Common myeloid progenitor, CD34-positive (primary cell): ENCODE results near the gene MT1X.

ENCODE experiments used
- CTCF ChIA-PET: fragments of 350-600 bp; sonication (Branson Sonifier 250); formaldehyde crosslinking; loops from one replicate; lab custom pipeline; 2021; ENCODE audit warnings: antibody characterized with exemption; lab: Charles Lee
- POLR2A ChIA-PET: fragments of 350-600 bp; sonication (Branson Sonifier 250); formaldehyde crosslinking; loops from one replicate; lab custom pipeline; 2021; ENCODE audit warnings: antibody characterized with exemption; lab: Charles Lee
- DNase-seq, 3 donors: peaks; one replicate each; pipeline versions ENCODE4 v3.0.0 to v3.0.0-alpha.2; 2013
- H3K27ac ChIP-seq, 2 experiments: 1 replicate in 1 of 2; 2 replicates in 1 of 2; pipeline ENCODE4 v1.7.0; 2013; ENCODE audit warnings: inconsistent platforms in 2 of 2, low read length in 2 of 2, mild to moderate bottlenecking in 2 of 2, low read depth in 1 of 2, moderate library complexity in 1 of 2; ENCODE audit not compliant: severe bottlenecking in 2 of 2, insufficient read depth in 1 of 2, poor library complexity in 1 of 2
- H3K27me3 ChIP-seq, 5 experiments: replicated peaks in 2 of 5; 1 replicate in 3 of 5; 2 replicates in 2 of 5; pipeline versions ENCODE4 v1.6.1 to v1.7.0; 2013; ENCODE audit warnings: low read length in 4 of 5, mild to moderate bottlenecking in 2 of 5, moderate library complexity in 2 of 5, inconsistent platforms in 1 of 5; ENCODE audit not compliant: insufficient read depth in 5 of 5, control insufficient read depth in 4 of 5
- H3K36me3 ChIP-seq, 4 experiments: 1 replicate in 2 of 4; 2 replicates in 2 of 4; pipeline versions ENCODE4 v1.6.1 to v1.7.0; 2013; ENCODE audit warnings: low read length in 3 of 4, control low read depth in 1 of 4, mild to moderate bottlenecking in 1 of 4; ENCODE audit not compliant: control insufficient read depth in 4 of 4, insufficient read depth in 4 of 4
- H3K4me1 ChIP-seq, 4 experiments: 1 replicate in 3 of 4; 2 replicates in 1 of 4; pipeline versions ENCODE4 v1.6.1 to v1.7.1; 2013; ENCODE audit warnings: low read length in 3 of 4, mild to moderate bottlenecking in 3 of 4, control low read depth in 1 of 4, inconsistent platforms in 1 of 4, moderate library complexity in 1 of 4; ENCODE audit not compliant: control insufficient read depth in 4 of 4, insufficient read depth in 4 of 4; ENCODE audit errors: control extremely low read depth in 1 of 4
- H3K4me3 ChIP-seq, 7 experiments: 1 replicate in 4 of 7; 2 replicates in 3 of 7; pipeline versions ENCODE4 v1.5.1 to v1.7.0; 2013; ENCODE audit warnings: mild to moderate bottlenecking in 7 of 7, low read length in 6 of 7, moderate library complexity in 6 of 7, inconsistent platforms in 2 of 7, low read depth in 2 of 7, control low read depth in 1 of 7; ENCODE audit not compliant: insufficient read depth in 4 of 7, control insufficient read depth in 1 of 7; ENCODE audit errors: extremely low read depth in 1 of 7
- H3K9me3 ChIP-seq, 5 experiments: 1 replicate in 4 of 5; 2 replicates in 1 of 5; pipeline versions ENCODE4 v1.6.1 to v1.7.1; 2013; ENCODE audit warnings: low read length in 4 of 5, mild to moderate bottlenecking in 2 of 5, inconsistent platforms in 1 of 5, low read depth in 1 of 5, moderate library complexity in 1 of 5; ENCODE audit not compliant: control insufficient read depth in 4 of 5, insufficient read depth in 2 of 5; ENCODE audit errors: control extremely low read depth in 1 of 5
- WGBS: methylation state at CpG from one replicate; pipeline ENCODE4 v1.1.5; 2013; ENCODE audit not compliant: insufficient coverage; 5-methylcytosine and 5-hydroxymethylcytosine counted together

MT1X gene

GRCh38 chr16:56677474-56677873, 4.8 kb upstream of the MT1X start:
- POLR2A ChIA-PET = no interaction called here
- CTCF ChIA-PET = interaction anchor here (0.8 to 5.8 kb wide), 3 partner anchors 16 to 25 kb away, joined by 3 to 39 read pairs (median 5); no protein-coding TSS in a partner anchor
- H3K9me3 ChIP-seq = no peaks in the 10 kb centered on the region
- peaks cover 3 to 50% (median 25%) of the 10 kb centered on the region in 5 experiments for H3K27me3 ChIP-seq
- H3K4me1 ChIP-seq = peaks cover 0 to 18% (median 15%) of the 10 kb centered on the region in 4 experiments
- no peak overlapping the region for H3K4me3 ChIP-seq
- no CpG with 5 or more reads among the region's 3 CpGs for WGBS
- no peak overlapping the region for H3K27ac ChIP-seq
- H3K36me3 ChIP-seq = no peaks in the 10 kb centered on the region
- DNase-seq = no peak

DNA sequence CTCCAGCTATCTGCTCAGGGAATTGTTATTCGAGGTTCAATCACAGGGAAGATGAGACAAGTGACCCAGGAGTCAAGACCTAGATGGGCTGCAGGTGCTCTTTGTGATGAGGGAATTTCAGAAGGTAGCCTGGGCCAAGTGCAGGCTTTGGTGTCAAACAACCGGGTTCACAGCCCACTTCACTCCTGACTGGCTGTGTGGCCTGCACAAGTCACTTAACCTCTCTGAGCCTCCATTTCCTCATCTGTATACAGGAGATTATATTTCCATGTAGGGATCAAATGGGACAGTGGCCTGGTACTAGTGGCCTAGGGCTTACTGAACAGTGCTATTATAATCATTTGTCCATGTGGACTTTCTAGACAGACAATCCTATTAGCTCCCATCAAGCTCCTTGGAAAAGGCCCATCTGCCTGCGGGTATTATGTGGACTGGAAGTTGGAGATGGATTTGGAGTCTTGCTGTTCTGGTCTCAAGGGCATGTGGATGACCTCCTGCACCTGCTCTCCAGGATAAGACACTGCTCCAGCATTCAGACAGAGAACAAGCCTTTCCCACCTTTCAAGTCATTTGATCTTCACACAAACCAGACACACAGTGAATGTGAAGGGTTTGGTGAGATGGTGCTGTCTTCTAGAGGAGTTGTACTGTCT, 3.1 kb upstream of the MT1X start:
- ChIA-PET CTCF (interaction anchor here (1.3 to 5.8 kb wide), 2 partner anchors 23 to 131 kb away, joined by 5 to 39 read pairs; no protein-coding TSS in a partner anchor), POLR2A (no interaction called here)
- Histone ChIP-seq H3K9me3 (no peaks in the 10 kb centered on the region), H3K36me3 (no peaks in the 10 kb centered on the region), H3K4me3 (no peak overlapping the region), H3K4me1 (peaks cover 0 to 26% (median 20%) of the 10 kb centered on the region in 4 experiments), H3K27ac (no peak overlapping the region), H3K27me3 (peaks cover 0 to 49% (median 32%) of the 10 kb centered on the region in 5 experiments)
- 86% methylated on average over 1 of the region's 3 CpGs for WGBS
- no peak for DNase-seq

DNA sequence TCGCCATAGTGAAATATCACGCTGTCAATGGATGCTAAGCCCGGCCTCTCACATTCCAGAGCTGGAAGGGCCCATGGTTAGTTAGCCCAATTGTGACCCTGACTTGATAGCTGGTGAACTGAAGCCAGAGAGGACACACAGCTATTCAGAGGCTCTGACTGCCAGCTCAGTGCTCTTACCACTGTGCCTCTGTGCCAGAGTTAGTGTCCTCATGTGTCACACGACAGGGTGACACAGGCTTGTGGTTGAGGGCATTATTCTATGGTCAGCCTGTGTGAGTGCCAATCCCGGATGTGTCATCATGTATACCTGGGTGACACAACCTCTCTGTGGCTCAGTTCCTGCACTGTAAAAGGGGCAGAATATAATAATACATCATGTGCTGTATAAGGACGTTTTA, 2.5 kb upstream of the MT1X start:
- no peak overlapping the region for H3K27ac ChIP-seq
- WGBS = 96% methylated on average over 5 of the region's 6 CpGs
- CTCF ChIA-PET = interaction anchor here (5.8 kb wide), 1 partner anchor 22 kb away, joined by 39 read pairs; no protein-coding TSS in a partner anchor

DNA sequence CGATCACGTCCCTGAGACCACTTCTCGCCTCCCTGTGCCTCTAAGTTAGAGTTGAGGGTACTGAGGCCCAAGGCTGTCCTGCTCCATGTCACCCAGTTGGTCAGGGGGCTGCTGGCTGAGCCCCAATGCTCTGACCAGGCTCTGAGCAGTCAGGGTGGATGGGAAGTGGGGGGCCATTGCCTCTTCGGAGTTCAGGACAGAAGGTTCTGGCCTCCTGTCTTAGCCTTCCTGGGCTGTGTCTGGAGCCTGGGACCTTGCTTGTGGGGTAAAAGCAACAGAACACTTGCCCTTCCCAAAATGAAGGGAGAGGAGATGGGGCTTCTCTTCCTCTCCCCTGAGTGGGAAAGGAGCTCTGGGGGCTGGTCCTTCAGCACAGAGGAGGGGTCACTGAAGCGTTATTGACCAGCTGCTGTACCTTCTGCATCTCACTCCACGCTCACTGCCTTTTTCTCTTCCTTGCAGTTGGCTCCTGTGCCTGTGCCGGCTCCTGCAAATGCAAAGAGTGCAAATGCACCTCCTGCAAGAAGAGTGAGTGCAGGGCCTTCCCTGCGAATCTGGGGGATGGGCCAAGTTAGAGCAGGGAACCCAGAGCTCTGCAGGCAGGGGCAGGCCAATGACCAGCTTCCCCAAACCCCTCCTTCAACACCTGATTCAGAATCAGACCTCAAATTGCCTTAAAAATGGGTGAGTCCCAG, 580 bp downstream of the MT1X start:
- peaks cover 0 to 26% (median 18%) of the 10 kb centered on the region in 5 experiments for H3K27me3 ChIP-seq
- H3K4me3 ChIP-seq = peak overlapping the region; percentile 36 to 74 (median 68)
- DNase-seq = no peak
- H3K36me3 ChIP-seq = no peaks in the 10 kb centered on the region
- H3K4me1 ChIP-seq = peaks cover 0 to 16% (median 13%) of the 10 kb centered on the region in 4 experiments
- CTCF ChIA-PET = interaction anchor here (1.5 to 1.8 kb wide), 4 partner anchors 9 to 19 kb away, joined by 4 to 6 read pairs (median 5); partner anchors contain the start of gene MT1G
- H3K27ac ChIP-seq = peak overlapping the region in 1 of 2 experiments; percentile 43
- 44% methylated on average over 7 of the region's 8 CpGs for WGBS
- POLR2A ChIA-PET = interaction anchor here (0.6 kb wide), 1 partner anchor 12 kb away, joined by 3 read pairs; no protein-coding TSS in a partner anchor
- H3K9me3 ChIP-seq = peaks cover 0 to 11% (median 5%) of the 10 kb centered on the region in 5 experiments

More for the DNA sequence above, 2.5 kb upstream of the MT1X start:
- Histone ChIP-seq H3K4me3 (no peak overlapping the region), H3K36me3 (no peaks in the 10 kb centered on the region), H3K27me3 (peaks cover 0 to 47% (median 36%) of the 10 kb centered on the region in 5 experiments), H3K9me3 (no peaks in the 10 kb centered on the region), H3K4me1 (peaks cover 0 to 26% (median 20%) of the 10 kb centered on the region in 4 experiments)
- no peak for DNase-seq
- POLR2A ChIA-PET = no interaction called here

GRCh38 chr16:56683424-56684172, 1.3 kb downstream of the MT1X start:
- Histone ChIP-seq H3K4me3 (no peak overlapping the region), H3K9me3 (peaks cover 0 to 11% (median 5%) of the 10 kb centered on the region in 5 experiments), H3K27ac (no peak overlapping the region), H3K36me3 (no peaks in the 10 kb centered on the region), H3K4me1 (peaks cover 0 to 16% (median 13%) of the 10 kb centered on the region in 4 experiments), H3K27me3 (peaks cover 0 to 26% (median 16%) of the 10 kb centered on the region in 5 experiments)
- CTCF ChIA-PET = interaction anchor here (0.6 to 1.8 kb wide), 7 partner anchors 10 to 18 kb away, joined by 3 to 6 read pairs (median 4); partner anchors contain the start of gene MT1G
- POLR2A ChIA-PET = no interaction called here
- WGBS = 96% methylated on average over 3 of the region's 5 CpGs
- DNase-seq = no peak

- no peak overlapping the region for H3K4me3 ChIP-seq
- WGBS = 71% methylated on average over 2 of the region's 4 CpGs
- H3K4me1 ChIP-seq = peaks cover 0 to 16% (median 13%) of the 10 kb centered on the region in 4 experiments
- H3K9me3 ChIP-seq = peaks cover 0 to 11% (median 5%) of the 10 kb centered on the region in 5 experiments
- peaks cover 0 to 26% (median 18%) of the 10 kb centered on the region in 5 experiments for H3K27me3 ChIP-seq
- no peak for DNase-seq
- CTCF ChIA-PET = interaction anchor here (0.6 to 1.6 kb wide), 5 partner anchors 11 to 18 kb away, joined by 3 to 5 read pairs (median 3); no protein-coding TSS in a partner anchor
- no peak overlapping the region for H3K27ac ChIP-seq
- POLR2A ChIA-PET = no interaction called here
- no peaks in the 10 kb centered on the region for H3K36me3 ChIP-seq
Measured at GRCh38 chr16:56684256-56684925, 2.1 kb downstream of the MT1X start.
